HG03175 (cell line): Measurements from ENCODE around the gene PICALM.
"Not testable (repeated sequence)": the region's sequence is repeated elsewhere in the genome, so short reads cannot be mapped to it uniquely, and the experiment has no call there.

ENCODE experiments used
- ATAC-seq: cut with Tn5 transposase; IDR thresholded peaks from one replicate; pipeline ENCODE4 v1.9.1; 2021; ENCODE audit warnings: mild to moderate bottlenecking, moderate library complexity; ENCODE audit not compliant: unreplicated experiment

PICALM gene

DNA sequence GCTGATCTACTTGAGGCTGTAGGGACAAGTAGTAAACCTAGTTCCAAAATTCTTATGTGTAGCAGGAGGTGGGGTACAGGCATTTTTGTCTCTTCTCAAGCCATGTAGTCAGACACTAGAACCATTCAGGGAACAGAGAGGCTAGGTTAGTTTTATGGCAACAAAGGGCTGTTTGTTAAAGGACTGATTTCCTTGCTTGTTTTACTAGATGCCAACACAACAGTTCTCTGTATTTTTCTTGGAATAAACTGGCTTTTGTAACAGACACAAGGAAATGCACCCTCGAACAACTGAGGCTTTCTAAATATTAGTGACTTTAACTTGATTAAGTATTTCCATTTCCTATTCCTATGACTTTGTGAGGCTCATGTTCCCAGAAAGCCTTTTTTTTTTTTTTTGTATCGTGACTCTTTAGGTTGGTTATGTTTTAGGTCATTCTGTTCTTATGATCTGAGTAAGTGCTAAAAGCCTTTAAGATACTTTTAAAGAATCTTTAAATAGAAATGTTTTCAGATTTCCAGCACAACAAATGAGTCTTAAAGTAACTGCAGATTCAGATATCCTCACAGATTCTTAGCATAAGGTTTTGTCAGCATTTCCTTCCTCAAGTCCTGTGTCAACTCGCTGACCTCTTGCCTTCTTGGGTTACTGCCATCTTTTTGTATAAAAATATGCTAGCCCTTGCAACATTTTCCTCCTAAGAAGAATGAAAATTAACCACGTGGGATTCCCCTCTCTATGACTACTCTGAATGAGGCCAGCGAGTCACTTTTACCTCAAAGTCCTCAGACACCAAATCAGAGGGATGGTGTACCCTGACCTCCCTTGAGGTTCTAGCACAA, 121.2 kb downstream of the PICALM start:
- ATAC-seq: peak; percentile 33

GRCh38 chr11:85946221-85946620, 122.7 kb downstream of the PICALM start:
- no peak for ATAC-seq

- ATAC-seq: no peak
Measured at GRCh38 chr11:85945788-85946187, 123.1 kb downstream of the PICALM start.

- no peak for ATAC-seq
Measured at GRCh38 chr11:85945296-85945695, 123.6 kb downstream of the PICALM start.

GRCh38 chr11:85941380-85941973, 127.4 kb downstream of the PICALM start:
- peak; percentile 53 for ATAC-seq

DNA sequence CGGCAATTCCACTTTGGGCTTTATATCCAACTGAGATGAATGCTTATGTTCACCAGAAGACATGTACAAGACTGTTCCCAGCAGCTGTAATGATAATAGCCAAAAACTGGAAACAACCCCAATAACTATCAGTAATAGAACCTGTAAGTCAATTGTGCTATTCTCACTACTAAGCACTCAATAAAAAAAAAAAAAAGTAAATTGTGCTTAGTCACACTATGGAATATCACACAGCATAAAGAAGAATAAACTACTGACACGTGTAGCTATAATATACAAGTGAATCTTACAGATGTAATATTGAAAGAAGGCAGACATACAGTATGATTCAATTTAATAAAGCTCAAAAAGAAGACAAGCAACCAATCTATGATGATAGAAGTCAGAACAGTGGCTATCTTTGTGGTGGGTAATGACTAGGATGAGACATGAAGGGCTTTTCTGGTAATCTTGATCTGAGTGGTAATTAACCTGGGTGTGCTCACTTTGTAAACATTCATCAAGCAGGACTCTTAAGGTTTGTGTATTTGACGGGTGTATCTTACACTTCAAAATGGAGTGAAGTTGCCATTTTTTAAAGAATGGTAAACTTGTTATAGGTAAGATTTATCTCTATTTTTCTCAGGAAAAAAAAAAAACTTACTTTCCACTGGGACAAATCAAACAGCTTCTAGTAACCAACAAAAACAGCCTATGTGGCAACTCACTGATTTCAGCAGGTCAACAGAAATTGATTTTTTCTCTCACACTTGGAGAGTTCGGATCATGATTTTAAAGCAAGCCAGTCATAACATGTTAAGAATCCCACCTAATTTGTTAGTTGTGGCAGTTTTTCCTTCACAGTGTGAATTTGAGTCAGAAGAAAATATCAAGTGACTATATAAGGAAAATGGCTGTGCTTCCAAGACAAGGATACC, 129.5 kb downstream of the PICALM start:
- no peak for ATAC-seq

DNA sequence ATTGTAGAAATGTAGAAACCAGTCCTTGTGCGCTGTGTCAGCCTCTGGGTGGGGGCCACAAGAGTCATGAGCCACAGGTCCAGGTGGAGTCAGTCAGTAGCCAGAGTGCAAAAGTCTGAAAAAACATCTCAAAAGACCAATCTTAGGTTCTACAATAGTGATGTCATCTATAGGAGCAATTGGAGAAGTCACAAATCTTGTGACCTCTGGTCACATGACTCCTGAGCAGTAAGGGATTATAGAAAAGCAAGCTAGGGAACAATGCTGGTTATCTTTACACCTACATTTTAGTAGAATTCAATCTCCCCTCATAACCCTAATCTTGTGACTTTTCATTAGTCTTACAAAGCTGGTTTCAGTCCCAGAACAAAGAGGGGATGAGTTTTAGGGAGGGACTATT, 131.0 kb downstream of the PICALM start:
- no peak for ATAC-seq

DNA sequence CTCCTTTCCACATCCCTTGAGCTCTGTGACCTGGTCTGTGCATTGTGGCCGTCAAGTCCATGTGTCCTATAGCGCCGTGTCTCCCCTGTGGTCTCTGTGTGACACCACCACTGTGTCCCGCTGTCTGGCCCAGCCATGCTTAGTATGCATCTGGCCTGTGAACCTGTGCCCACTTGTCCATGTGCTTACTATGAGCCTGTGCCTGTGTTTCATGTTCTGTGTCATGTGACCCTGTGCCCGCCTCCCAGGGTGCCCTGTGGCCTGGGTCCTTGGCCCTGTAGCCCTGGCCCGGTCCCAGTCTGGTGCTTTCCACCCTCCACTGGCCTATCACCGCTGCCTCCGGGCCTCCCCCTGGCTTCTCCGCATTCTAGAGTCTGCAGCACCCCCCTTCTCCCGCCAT, 133.1 kb downstream of the PICALM start:
- no peak for ATAC-seq

GRCh38 chr11:85934596-85935169, 134.2 kb downstream of the PICALM start:
- no peak for ATAC-seq

DNA sequence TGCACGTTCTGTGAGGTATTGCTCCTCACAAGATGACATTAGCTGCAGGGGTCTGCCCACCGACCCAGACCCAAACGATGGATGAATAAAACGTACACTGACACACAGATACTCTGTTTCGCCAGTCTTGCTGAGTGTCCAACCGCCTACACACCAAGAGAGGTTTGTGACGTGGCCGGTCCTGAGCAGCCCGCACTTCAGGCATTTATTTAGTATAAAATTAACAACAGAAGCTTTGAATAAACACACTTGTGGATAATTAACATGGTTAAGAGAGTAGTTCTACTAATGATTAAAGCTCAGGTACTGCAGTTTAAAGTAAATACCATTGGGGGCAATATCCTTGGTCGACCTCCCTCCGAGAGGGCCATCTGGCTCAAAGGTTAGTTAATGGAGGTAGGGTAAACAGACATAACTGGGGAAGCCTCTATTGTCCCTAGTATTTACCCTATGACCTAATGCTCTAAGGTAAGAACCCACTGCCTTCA, 138.0 kb downstream of the PICALM start:
- no peak for ATAC-seq

DNA sequence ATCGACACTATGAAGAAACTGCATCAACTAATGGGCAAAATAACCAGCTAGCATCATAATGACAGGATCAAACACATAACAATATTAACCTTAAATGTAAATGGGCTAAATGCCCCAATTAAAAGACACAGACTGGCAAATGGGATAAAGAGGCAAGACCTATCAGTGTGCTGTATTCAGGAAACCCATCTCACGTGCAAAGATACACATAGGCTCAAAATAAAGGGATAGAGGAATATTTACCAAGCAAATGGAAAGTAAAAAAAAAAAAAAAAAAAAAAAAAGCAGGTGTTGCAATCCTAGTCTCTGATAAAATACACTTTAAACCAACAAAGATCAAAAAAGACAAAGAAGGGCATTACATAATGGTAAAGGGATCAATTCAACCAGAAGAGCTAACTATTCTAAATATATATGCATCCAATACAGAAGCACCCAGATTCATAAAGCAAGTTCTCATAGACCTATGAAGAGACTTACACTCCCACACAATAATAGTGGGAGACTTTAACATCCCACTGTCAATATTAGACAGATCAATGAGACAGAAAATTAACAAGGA, 142.2 kb downstream of the PICALM start:
- not testable (repeated sequence) for ATAC-seq

- no peak for ATAC-seq
Measured at GRCh38 chr11:85923455-85923854, 145.4 kb downstream of the PICALM start.

DNA sequence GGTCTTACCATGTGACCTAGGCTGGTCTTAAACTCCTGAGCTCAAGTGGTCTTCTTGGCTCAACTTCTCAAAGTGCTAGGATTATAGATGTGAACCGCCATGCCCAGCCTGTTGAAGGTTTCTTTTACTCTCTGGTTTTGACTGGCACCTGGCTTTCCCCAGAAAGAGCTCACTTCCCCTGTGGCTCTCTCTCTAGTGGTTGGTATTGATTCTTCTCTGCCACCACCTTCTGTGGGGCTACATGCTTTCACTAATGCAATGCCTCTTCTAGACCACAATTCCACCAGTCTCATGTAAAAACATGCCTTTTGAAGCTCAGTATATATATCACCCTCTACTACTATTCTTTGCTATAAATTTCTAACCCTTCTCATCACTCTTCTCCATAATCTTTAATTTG, 146.5 kb downstream of the PICALM start:
- ATAC-seq: peak; percentile 83

GRCh38 chr11:85918910-85919794, 149.7 kb downstream of the PICALM start:
- no peak for ATAC-seq

DNA sequence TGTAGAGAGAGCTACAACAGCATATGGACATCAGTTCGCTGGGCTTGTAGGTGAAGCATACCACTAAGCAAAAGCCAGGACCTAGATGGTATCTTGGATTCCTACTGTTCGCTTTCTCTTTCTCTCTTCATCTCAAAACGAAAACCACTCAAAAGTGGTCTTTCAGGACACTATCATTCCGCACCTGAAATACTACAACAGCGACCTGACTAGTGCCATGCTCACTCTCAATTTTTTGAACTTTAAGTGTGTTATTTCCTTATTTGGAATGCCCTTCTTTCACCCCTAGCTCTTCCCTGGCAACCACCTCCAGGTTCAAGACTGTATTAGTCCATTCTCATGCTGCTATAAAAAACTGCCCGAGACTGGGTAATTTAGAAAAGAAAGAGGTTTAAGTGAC, 154.5 kb downstream of the PICALM start:
- no peak for ATAC-seq

DNA sequence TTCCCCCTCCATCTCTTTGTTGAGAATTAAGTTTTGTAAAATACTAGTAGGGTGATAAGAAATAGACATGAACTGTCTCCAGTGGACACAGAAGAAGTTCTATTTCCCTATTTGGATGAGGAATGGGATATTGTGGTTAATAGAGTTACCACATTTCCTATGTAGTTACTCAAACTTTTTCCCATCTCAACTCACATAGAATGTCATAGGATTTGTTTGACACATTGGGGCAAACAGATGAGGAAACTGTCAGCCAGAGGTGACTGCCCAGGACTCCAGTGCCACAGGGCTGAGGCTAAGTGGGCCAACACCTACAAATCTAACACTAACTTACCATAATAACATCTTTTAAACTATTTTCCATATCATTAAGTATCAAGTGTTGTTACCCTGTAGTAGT, 155.4 kb downstream of the PICALM start:
- ATAC-seq: no peak

DNA sequence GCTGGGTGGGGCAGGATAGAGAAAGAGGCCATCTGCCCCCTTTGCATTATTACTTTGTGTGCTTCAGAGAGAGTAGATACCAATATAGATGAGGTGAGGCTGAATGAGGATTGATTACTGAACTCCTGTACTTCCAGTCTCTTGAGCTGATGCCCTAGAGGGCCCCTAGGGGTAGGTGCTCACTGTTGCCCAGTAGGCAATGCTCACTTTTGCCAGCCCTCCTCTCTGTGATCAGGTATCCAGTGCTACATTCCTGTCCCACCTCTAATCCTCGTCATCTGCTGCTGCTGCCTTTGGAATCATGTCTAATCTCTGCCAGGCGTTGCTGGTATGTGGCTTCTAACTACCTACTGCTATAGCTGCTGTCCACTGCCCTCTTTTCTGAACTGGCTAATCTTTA, 156.5 kb downstream of the PICALM start:
- no peak for ATAC-seq
